Inflammatory macrophage treated with lipopolysaccharide for 1 hour (primary cell): Measurements from ENCODE around the gene TSPAN15.
A peak's percentile ranks its signal among the peaks of the same experiment; 100 is the strongest.

Source experiments
- DNase-seq, 2 donors: peaks; one replicate each; pipeline ENCODE4 v3.0.0-alpha.2; 2020 to 2022

Gene TSPAN15

GRCh38 chr10:69418052-69418752 lies 33.1 kb upstream of the TSPAN15 start:
- DNase-seq: no peak

DNA sequence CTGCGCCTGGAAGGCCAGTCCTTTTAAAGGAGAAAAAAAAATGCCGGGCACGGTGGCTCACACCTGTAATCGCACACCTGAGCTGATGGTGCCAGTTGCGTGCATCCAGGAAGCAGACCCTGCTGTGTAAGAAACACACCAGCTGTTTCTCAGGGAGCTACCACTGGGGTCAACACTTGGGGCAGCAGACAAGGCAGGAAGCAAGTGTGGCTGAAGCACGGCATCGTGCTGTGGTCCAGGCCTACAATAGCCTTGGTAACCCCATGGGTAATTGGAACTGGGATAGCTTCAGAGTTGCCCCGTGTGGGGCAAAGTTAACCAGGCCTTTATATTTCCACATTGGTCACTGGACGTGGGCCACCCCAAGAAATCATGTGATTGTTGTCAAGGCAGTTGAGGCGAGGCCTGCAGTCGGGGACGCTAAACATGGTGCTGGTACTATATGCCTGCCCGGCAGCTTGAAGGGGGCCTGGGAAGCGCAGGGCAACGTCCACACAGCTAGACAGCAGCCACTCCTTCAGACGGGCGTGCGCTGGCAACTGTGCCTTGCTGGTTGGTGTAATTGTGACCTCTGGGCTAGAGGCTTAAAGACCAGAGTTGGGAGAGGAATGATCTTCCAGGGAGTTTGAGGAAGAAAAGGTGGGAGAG lies 32.0 kb upstream of the TSPAN15 start:
- DNase-seq: no peak

GRCh38 chr10:69419744-69420126 lies 31.5 kb upstream of the TSPAN15 start:
- no peak for DNase-seq

DNA sequence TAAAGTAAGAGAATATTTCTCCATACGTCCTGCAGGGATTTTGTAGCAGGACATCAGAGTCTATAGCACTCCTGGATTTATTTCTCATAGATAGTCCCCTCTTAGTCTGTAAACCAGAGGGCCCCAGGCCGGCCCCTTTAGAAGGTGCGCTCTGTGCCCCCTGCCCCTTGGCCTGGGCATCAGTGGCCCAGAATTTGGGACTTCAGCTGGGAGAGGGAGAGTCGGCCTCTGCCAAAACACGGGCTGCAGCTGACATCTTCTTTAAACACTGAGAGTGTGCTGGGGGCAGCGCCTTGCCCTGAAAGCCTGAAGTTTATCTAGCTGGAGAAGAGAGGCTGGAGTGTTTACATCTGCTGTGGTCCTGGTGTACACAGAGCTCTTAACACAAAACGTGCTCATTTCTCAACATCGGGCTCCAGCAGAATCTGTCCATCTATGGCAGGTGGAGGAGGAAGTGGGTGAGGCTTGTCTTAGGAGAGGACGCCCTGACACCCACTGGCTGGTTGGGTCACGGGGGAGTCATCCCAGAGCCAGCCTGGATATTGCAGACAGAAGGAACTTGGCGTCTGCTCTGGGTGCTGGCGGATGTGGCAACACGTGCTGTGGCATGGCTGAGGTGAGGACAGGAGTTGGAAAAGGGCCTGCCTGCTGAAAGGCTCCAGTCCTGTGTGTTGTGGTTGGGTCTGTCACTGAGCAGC lies 29.5 kb upstream of the TSPAN15 start:
- DNase-seq: peak; percentile 36 to 46

- DNase-seq: no peak
These were observed 28.6 kb upstream of the TSPAN15 start for GRCh38 chr10:69422676-69423075.

DNA sequence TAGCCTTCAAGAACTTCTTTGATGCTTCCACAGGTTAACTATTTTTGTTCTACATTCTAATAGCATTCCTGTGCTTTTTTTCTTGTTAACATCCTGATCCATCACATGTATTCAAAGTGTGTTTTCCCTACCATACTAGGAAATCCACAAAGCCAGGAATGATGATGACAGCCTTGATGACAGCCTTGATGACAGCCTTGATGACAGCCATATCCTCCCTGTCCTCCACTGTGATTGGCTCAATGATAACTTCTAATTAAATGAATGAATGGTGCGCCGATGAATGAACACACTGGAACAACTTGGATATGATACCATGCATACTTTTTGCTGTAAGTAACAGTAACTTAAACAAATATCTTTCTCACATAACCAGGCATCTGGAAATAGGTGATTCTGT lies 26.2 kb upstream of the TSPAN15 start:
- DNase-seq: no peak

DNA sequence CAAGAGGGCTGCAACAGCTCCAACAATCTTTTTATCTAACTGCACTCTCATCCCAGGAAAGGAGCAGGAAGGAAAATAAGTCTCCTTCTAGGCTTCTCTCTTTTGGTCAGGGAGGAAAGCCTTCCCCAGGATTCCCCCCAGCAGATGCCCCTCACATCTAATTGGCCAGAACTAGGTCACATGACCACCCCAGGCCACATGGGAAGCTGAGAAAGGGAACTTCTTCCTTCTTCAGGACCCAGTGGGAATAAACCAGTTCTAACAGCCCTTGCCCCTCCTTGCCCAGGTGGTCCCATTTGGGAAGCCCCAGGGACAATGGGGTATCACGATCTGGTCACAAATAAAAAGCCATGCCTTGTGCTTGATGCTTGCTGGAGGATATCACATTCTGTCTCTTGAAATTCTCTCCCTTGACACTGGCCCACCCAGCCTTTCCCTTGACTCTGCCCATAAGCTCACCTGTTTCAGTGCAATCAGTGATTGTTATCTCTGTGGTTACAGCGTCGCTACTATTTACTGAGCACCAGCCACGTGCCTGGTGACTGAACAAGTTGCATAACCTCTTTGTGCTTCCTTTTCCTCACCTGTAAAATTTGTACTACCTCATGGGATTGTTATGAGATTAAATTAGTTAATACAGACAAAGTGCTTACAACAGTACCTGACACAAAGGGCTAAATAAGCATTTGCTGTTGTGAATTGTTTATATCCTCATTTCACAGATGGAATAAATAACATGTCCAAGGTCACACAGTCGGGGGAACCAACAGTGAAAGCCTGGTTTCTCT lies 25.6 kb upstream of the TSPAN15 start:
- no peak for DNase-seq

DNA sequence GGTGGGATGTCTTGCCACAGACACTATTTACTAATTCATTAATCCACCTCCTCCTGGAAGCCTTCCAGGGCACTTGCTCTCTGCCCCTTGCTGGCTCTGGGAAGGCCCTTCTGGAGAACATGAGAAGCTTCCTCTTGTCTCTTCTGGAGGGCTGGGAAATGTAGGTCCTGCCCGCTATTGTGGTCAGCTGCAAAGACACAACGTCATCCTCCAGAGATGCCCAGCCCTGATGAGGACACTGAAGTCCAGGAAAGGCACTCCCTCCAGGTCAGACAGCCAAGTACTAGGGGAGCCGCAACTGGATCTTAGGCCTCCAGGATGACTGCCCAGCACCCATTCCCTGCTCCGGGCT lies 24.9 kb upstream of the TSPAN15 start:
- DNase-seq: no peak

- no peak for DNase-seq
These were observed 23.1 kb upstream of the TSPAN15 start for GRCh38 chr10:69428165-69428564.

DNA sequence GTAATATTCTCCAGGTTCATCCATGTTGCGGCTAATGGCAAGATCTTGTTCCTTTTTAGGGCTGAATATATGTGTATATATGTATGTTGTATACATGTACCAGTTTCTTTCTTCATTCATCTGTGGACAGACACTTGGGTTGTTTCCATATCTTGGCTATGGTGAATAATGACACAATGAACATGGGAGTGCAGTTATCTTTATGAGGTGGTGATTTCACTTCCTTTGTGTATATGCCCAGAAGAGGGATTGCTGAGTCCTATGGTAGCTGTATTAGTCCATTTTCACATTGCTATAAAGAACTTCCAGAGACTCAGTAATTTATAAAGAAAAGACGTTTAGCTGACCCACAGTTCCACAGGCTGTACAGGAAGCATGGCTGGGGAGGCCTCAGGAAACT lies 17.1 kb upstream of the TSPAN15 start:
- no peak for DNase-seq

DNA sequence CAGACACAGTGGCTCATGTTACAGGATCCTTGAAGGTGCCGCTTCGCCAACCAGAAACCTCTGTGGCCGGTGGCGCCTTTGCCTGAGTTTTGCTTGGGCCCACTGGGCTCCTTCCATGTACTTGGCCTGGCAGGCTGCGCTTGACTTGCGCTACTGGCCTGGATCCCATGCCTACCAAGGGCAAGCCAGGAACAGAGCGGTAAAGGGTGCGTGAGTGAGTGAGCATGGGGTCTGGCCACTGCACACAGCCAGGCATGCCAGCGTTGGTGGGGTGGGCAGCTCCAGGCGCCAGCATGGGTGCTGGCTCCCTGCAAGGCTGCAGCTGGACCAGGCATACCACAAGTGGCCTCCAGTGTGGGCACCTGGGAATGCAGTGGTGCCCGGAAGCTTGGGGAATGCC lies 16.3 kb upstream of the TSPAN15 start:
- no peak for DNase-seq

DNA sequence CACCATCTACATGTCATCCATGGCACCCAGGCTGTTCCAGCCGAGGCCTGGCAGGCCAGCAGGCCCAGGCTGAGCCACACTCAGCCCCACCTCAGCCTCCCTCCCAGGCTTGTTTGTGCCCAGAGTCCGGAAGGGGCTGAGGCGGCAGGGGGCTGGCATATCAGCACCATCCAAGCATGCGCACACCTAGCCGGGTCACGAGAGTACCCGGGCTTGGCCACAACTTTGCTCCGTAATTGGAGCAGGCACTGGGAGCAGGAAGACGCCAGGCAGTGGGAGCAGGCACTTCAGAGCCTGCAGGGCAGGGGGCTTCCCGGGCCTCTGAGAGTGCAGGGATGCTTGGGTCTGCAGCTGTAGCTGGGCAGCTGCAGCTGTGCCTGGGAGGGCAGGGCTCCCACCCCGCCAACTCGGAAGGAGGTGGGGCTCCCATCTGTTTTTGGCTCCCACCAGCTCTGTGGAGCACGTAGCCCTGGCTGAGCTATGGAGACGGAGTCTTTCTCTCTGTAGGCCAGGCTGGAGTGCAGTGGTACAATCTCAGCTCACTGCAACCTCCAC lies 15.2 kb upstream of the TSPAN15 start:
- DNase-seq: no peak

- DNase-seq: no peak
These were observed 13.7 kb upstream of the TSPAN15 start for GRCh38 chr10:69437321-69438259.

DNA sequence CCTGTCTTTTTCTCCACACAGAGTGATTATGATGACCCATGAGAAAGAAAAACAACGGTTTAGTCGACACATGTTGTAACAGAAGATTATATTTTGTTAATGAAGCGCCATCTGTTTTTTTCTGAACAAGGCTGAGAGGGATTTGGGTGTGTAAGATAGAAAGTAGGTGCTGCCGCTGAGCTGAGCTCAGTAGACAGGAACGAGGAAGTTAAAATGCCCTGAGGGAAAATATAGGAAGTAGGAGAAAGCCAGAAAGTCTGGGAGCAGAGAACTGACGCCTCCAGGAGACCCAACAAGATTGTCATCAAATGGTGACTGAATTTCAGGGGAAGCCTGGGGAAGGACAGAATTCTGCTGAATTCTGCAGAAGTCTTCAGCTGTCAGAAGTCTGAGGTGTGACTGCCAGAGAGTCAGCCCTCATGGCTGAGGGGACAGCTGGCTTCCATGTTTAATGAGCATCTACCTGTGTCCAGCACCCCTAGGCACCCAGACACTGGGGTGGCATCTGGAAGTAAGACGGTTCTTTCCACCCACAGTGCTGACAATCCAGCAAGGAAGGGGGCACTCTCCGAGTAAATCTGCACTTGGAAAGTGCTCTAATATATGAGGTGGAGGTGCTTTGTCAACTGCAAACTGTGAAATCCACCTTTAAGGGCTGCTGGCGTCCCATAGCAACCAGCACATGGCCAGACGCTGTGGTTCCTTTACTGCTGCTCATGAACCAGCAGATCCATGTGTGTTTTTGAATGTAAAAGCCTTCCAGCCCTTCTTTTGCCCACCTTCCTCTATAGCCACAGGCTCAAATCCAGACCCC lies 12.5 kb upstream of the TSPAN15 start:
- peak; percentile 64 to 78 for DNase-seq

DNA sequence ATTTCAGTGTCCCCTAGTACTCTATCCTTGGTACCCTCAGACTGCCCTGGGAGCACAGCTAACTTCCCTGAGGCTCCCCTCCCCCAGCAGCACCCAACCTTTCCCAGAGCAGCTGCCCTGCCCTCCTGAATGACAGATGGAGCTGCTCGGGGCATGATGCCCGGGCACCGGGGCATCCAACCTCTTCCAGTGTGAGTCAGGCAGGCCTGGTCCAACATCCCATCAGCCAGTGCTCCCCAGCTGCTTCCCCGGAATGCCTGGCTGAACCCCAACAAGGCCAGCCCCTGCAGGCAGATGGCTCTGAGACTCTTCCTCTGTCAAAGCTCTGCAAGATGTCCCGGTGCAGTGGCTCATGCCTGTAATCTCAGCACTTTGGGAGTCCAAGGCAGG lies 11.9 kb upstream of the TSPAN15 start:
- no peak for DNase-seq

DNA sequence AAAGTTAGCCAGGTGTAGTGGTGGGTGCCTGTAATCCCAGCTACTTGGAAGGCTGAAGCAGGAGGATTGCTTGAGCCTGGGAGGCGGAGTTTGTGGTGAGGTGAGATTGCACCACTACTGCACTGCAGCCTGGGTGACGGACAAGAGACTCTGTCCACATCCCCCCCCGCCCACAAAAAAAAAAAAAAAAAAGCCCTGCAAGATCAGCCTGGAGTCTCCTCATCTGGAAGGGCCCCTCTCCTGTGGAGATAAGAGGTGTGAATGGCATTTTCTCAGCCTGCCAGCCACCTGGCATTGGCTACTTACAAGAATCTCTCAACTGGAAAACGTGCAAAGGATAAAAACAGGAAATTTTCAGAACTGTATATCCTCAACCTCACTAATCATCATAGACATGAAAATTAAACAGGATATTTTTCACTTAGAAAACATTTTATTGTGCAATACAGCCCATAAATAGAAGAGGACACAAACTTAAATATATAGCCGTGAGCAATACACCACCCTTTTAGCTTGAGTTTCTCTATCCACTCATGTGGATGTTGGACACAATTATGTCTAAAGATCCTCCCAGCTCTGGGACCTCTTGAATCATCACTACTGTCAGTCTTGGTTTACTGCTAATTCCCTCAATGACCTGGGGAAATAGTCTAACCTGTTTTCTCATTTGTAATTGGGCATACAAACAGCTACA lies 11.3 kb upstream of the TSPAN15 start:
- peak; percentile 66 to 73 for DNase-seq

DNA sequence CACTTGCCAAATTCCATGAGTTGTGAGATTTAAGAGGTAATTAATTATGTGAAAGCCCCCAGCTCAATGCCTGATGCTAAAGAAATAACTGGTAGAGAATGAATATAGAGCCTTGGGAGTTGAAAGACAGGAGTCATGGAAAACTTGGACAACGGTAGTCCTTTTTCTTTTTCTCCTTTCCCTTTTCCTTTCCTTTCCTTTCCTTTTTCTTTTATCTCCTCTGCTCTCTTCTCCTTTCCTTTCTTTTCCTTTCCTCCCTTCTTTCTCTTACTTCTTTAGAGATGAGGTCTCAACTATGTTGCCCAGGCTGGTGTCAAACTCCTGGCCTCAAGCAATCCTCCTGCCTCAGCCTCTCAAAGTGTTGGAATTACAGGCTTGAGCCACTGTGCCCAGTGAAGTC lies 7.9 kb upstream of the TSPAN15 start:
- no peak for DNase-seq

- peak in 1 of 2 donors; percentile 60 for DNase-seq
These were observed 6.2 kb upstream of the TSPAN15 start for GRCh38 chr10:69445041-69445440.

DNA sequence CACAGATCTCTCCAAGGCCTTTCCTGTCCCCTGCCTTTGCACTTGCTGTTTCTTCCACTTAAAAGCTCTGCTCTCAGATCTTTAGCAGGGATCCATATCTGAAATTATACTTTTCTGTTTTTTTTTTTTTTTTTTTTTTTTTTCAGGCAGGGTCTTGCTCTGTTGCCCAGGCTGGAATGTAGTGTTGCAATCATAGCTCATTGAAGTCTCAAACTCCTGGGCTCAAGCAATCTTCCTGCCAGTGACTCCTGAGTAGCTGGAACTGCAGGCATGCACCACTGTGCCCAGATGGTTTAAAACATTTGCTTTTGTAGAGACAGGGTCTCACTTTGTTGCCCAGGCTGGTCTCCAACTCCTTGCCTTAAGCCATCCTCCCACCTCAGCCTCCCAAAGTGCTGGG lies 5.0 kb upstream of the TSPAN15 start:
- DNase-seq: no peak

DNA sequence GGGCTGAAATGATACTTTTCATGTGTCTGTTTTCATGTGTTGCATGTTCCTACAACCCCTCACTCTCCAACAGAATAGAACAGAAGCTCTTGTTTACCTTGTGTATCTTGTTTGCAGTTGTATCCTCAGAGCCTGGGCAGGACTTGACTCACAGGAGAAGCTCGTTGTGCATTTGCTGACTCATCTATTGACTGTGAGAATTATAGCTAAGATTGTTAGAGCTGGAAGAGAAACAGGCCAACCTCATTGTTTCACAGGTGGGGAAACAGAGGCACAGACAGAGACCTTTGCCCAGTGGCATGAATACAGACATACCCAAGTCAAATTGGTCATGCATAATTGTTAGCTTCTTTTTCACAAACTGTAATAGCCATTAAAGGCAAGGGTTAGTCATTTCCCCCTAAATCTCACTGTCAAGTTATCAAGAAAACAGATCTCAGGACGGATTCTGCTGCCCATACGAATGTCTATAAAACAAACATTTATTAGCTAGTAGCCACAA lies 4.6 kb upstream of the TSPAN15 start:
- DNase-seq: no peak
